GM12874 (cell line): ENCODE measurements around the gene SERPINE1.
A peak's percentile ranks its signal among the peaks of the same experiment; 100 is the strongest.

ENCODE experiments used
- TF ChIP-seq, protein P1 (sequence below): IDR thresholded peaks from 2 replicates; pipeline ENCODE4 v1.5.1; 2011; ENCODE audit warnings: low read depth, mild to moderate bottlenecking, control low read depth, low read length, moderate library complexity; ENCODE audit not compliant: insufficient read depth

Gene SERPINE1

DNA sequence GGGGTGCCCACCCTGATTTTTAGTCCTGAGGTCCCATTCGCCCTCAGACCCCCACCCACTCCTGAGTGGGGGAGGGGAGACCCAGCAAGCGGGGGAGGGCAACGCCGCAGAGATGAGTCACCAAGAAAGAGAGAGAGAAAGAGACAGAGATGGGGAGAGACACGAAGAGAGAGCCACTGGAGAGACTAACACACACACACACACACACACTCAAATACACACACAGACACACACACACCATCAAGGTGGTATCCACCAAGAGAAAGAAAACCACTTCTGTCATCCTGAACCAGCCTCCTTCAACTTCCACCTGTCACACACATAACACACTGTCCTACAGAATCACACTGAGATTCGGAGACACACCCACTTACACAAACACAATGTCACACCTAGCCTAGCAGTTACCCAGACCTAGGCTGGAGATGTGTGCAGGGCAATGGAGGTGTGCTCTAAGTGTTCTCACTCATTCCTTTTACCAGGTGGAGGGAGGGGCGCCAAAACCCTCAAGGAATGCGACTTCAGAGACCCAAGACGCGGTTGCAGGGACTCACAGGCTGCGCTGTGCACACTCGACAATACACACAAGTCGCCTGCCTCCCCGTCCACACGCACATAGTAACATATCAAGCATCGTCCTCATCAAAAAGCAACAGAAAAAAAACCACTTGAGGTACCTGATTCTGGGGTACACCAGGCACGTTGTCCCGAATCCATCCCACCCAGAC is 42.4 kb downstream of the SERPINE1 start:
- TF ChIP-seq, protein P1, sequence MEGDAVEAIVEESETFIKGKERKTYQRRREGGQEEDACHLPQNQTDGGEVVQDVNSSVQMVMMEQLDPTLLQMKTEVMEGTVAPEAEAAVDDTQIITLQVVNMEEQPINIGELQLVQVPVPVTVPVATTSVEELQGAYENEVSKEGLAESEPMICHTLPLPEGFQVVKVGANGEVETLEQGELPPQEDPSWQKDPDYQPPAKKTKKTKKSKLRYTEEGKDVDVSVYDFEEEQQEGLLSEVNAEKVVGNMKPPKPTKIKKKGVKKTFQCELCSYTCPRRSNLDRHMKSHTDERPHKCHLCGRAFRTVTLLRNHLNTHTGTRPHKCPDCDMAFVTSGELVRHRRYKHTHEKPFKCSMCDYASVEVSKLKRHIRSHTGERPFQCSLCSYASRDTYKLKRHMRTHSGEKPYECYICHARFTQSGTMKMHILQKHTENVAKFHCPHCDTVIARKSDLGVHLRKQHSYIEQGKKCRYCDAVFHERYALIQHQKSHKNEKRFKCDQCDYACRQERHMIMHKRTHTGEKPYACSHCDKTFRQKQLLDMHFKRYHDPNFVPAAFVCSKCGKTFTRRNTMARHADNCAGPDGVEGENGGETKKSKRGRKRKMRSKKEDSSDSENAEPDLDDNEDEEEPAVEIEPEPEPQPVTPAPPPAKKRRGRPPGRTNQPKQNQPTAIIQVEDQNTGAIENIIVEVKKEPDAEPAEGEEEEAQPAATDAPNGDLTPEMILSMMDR = no peak

DNA sequence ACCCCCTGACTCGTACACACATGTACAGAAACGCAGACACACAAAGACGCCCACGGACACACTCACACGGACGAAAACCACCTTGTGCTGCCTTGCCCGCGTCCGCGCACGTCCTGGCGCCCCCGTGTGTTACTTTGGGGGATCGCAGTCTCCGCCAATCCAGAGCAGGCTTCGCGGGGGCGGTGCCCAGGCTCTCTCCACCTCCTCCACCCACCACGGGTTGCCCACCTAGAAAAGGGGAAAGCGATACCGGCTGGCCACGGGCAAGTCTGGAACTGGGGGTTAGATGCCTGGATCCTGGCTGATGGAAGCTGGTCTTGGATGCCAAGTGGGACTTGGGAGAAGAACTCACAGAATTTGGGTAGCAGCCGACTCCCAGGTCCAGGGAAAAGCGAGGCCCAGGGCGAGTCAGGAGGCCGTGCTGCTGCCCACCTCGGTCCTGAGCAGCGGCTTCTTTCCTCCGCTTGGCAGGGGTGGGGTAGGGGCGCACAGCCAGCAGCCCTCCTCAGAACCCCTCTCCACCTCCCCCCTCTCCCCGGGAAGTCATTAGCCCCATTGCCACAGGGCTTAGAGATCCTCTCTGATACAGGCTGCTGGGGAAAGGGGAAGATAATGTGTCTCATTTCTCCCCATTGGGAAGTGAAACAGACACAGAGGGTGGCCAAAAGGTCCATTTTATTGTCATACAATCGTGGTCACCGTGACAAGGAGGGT is 43.1 kb downstream of the SERPINE1 start:
- TF ChIP-seq, protein P1 = peak; percentile 97

GRCh38 chr7:101170617-101171441 is 43.9 kb downstream of the SERPINE1 start:
- TF ChIP-seq, protein P1 = no peak

DNA sequence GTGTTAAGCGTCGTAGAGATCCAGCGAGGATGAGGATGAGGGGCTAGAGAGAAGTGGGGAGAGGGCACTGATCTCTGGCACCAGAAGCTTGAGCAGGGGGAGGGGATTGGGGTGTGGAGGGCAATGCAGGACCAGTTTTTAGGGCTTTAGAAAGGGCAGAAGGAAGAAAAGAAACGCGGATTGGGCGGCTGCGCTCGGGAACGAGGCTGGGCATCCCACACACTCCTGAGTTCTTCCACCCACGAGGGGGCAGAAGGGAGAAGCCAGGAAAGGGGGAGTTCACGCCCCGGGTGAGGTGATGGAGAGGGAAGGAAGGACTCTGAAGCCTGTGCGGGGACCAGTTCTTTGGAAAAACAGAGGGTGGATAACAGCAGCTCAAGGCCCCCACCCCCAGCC is 44.5 kb downstream of the SERPINE1 start:
- TF ChIP-seq, protein P1 = no peak

DNA sequence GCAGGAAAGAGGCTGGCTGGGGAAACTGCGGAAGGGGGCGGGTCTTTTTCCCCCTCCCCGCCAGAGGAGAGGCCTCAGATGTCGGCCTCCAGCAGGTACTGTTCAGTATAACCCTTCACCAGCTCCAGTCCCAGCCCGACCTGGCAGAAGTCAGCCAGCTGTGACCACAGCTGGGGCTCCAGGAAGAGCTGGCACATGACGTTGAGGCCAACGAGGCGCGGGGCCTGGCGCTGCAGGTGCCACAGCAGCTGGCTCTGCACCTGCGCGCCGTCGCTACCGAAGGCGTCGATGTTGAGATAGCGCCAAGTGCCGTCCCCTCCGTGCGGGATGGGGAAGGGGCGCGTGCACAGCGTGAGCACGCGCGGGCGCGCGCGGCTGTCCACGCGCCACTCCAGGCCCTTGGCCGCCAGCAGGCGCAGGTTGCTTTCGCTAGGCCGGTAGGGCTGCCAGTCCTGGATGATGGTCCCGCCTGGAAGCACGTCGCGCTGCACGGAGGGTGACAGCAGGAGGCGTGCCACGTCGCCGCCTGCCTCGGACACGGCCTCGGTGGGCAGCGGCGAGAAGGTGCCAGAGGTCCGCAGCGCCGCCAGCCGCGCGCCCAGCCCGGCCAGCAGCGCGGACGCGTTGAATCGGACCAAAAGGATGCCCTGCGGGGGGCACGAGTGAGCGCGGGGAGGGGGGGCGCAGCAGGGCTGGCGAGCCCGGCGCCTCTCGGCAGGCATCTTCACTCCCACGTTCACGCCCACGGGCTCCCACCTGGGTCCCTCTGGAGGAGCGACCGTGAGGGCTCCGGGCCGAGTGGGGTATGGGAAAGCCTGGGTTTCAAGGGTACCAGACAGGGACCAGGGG is 45.3 kb downstream of the SERPINE1 start:
- TF ChIP-seq, protein P1 = no peak

- TF ChIP-seq, protein P1 = no peak
Observed at GRCh38 chr7:101172854-101173751, 46.2 kb downstream of the SERPINE1 start.
